GM12878 (cell line): ENCODE results near the gene TNNC2. TPM values are rescaled to one million over a fixed set of nuclear protein-coding genes. Genes with fewer than 3 reads are reported as not detected.

Experiments used
- ATAC-seq: fragments of 200-7000 bp; cut with Tn5 transposase; 3 replicates; pipeline ENCODE4 v1.9.1; 2020; ENCODE audit warnings: mild to moderate bottlenecking, moderate library complexity
- BruUV-seq: library from RNA; stranded (reverse); fragments of 400-500 nt; replicated peaks from 2 replicates; lab custom pipeline; 2021; lab: Mats Ljungman, UMichigan
- CTCF ChIA-PET: fragments of 300-600 bp; sonication (Branson Sonifier 250); formaldehyde crosslinking; extraction: SDS; loops from one replicate; lab custom pipeline; 2021; ENCODE audit warnings: inconsistent platforms; lab: Yijun Ruan, JAX
- POLR2A ChIA-PET: fragments of 350-600 bp; formaldehyde crosslinking; extraction: SDS; loops from one replicate; lab custom pipeline; 2021; ENCODE audit warnings: inconsistent platforms; lab: Charles Lee
- RAD21 ChIA-PET: fragments of 300-600 bp; sonication (Branson Sonifier 250); formaldehyde crosslinking; loops from one replicate; lab custom pipeline; 2023; ENCODE audit warnings: antibody characterized with exemption; ENCODE audit not compliant: unreplicated experiment; lab: Charles Lee
- SMC1A ChIA-PET: fragments of 300-600 bp; sonication (Branson Sonifier 250); formaldehyde crosslinking; loops from one replicate; lab custom pipeline; 2023; ENCODE audit not compliant: unreplicated experiment, uncharacterized antibody; lab: Charles Lee
- DNase-seq: peaks from one replicate; pipeline ENCODE4 v3.0.0-alpha.2; 2011; ENCODE audit warnings: low read depth, low spot score
- FAIRE-seq: peaks from 3 replicates; lab custom pipeline; 2011; peaks lifted over from hg19 to GRCh38; lab: Jason Lieb, UNC
- H2AFZ ChIP-seq: 2 replicates; pipeline ENCODE4 v1.6.0; 2011; ENCODE audit warnings: low read depth, low read length, control low read depth; ENCODE audit not compliant: control insufficient read depth
- H3K27ac ChIP-seq: 2 replicates; pipeline ENCODE4 v1.5.1; 2011; ENCODE audit warnings: control low read depth; ENCODE audit not compliant: control insufficient read depth, insufficient read depth
- H3K27me3 ChIP-seq, 2 experiments: replicated peaks in 1 of 2; 2 replicates each; pipeline versions ENCODE4 v1.6.0 to v1.6.1; 2011; ENCODE audit warnings: low read length in 1 of 2; ENCODE audit not compliant: control insufficient read depth in 2 of 2, insufficient read depth in 2 of 2
- H3K36me3 ChIP-seq, 2 experiments: 2 replicates each; pipeline ENCODE4 v1.5.1; 2011; ENCODE audit warnings: low read length in 1 of 2; ENCODE audit not compliant: control insufficient read depth in 2 of 2, insufficient read depth in 2 of 2
- H3K4me1 ChIP-seq: 2 replicates; pipeline ENCODE4 v1.6.1; 2011; ENCODE audit warnings: mild to moderate bottlenecking, low read length, moderate library complexity, mixed read lengths; ENCODE audit not compliant: control insufficient read depth, insufficient read depth
- H3K4me2 ChIP-seq: 2 replicates; pipeline ENCODE4 v1.6.0; 2011; ENCODE audit warnings: control low read depth; ENCODE audit not compliant: control insufficient read depth, insufficient read depth
- H3K4me3 ChIP-seq: fragments of 200-600 bp; sonication (generic); 2 replicates; pipeline ENCODE4 v1.5.1; 2016
- H3K79me2 ChIP-seq: 2 replicates; pipeline ENCODE4 v1.6.0; 2011; ENCODE audit warnings: low read length; ENCODE audit not compliant: control insufficient read depth, insufficient read depth
- H3K9ac ChIP-seq: 2 replicates; pipeline ENCODE4 v1.8.0; 2011; ENCODE audit warnings: low read length, control low read depth, mixed read lengths; ENCODE audit not compliant: control insufficient read depth, insufficient read depth
- H3K9me3 ChIP-seq: replicated peaks from 3 replicates; pipeline ENCODE4 v1.5.1; 2011; ENCODE audit warnings: mild to moderate bottlenecking, low read length; ENCODE audit not compliant: control insufficient read depth, insufficient read depth
- H4K20me1 ChIP-seq: 2 replicates; pipeline ENCODE4 v1.6.0; 2011; ENCODE audit not compliant: control insufficient read depth, insufficient read depth
- BMI1 ChIP-seq: fragments of 450-650 bp; IDR thresholded peaks from 2 replicates; pipeline ENCODE4 v1.6.1; 2016; ENCODE audit warnings: mild to moderate bottlenecking, moderate library complexity, borderline replicate concordance
- E2F8 ChIP-seq: fragments of 450-650 bp; IDR thresholded peaks from 2 replicates; pipeline ENCODE4 v1.6.1; 2018; ENCODE audit warnings: mild to moderate bottlenecking, low read depth, moderate library complexity; ENCODE audit not compliant: partially characterized antibody
- EGR1 ChIP-seq, 2 experiments: IDR thresholded peaks; 1 replicate in 1 of 2; 2 replicates in 1 of 2; pipeline ENCODE4 v1.6.1; 2011 to 2012; ENCODE audit warnings: low read depth in 2 of 2, low read length in 2 of 2, borderline replicate concordance in 1 of 2, mild to moderate bottlenecking in 1 of 2, moderate library complexity in 1 of 2
- ZNF622 ChIP-seq: fragments of 450-650 bp; IDR thresholded peaks from 2 replicates; pipeline ENCODE4 v1.6.1; 2017; ENCODE audit warnings: mild to moderate bottlenecking, inconsistent platforms
- WGBS: methylation state at CpG from one replicate; pipeline ENCODE4 v1.1.6; 2016; ENCODE audit warnings: low lambda C conversion rate; ENCODE audit not compliant: insufficient replicate concordance, insufficient coverage; ENCODE audit errors: missing lambda C conversion rate; 5-methylcytosine and 5-hydroxymethylcytosine counted together
- in situ Hi-C: fragments of 300-500 bp; cut with MboI; formaldehyde crosslinking; loops from 9 replicates; pipeline ENCODE4 v1.14.3; 2018; ENCODE audit warnings: mixed read lengths
- intact Hi-C: fragments of 100-400 bp; cut with micrococcal nuclease; formaldehyde crosslinking; loops from one replicate; pipeline ENCODE4 v1.14.2; 2022; ENCODE audit not compliant: unreplicated experiment
- polyA plus RNA-seq, 11 experiments: library from polyadenylated mRNA; depleted of rRNA in 4 of 11; unstranded in 6 of 11; stranded (reverse) in 5 of 11; fragments of >200 nt; fragmentation: Nextera tagmentation in 4 of 11; fragmentation: Illumina TruSeq in 1 of 11; extraction: Ambion mirVana in 4 of 11; extraction: Trizol in 1 of 11; gene quantifications; 1 replicate in 1 of 11; 2 replicates in 10 of 11; pipeline versions ENCODE4 v1.2.1 to v1.2.3, GENCODE V29; 2011 to 2016; ENCODE audit warnings: inconsistent platforms in 2 of 11, missing spikeins in 2 of 11, low read depth in 1 of 11
- total RNA-seq, 4 experiments: library from RNA; depleted of rRNA in 3 of 4; stranded (reverse); fragments of >200 nt in 3 of 4; fragmentation: Illumina TruSeq in 1 of 4; extraction: Trizol in 1 of 4; gene quantifications; 2 replicates each; pipeline versions ENCODE4 v1.2.1 to v1.2.3, GENCODE V29; 2013 to 2021

Gene TNNC2
- total and polyA plus RNA-seq, 10 of the 15 experiments (the other 5 are each of a cell fraction or from before 2014, with no cell fraction given) = 0.37 TPM; not detected in 9

GRCh38 chr20:45821947-45822346 lies 5.2 kb downstream of the TNNC2 start:
- ChIA-PET RAD21 (no interaction called here), POLR2A (interaction anchor here (0.9 kb wide), 1 partner anchor 9 kb away, joined by 5 read pairs; no protein-coding TSS in a partner anchor), SMC1A (no interaction called here), CTCF (interaction anchor here (0.8 to 1.9 kb wide), 4 partner anchors 23 to 140 kb away, joined by 3 to 8 read pairs (median 7); partner anchors contain the start of genes ACOT8, CTSA and NEURL2)
- no TSS peak for BruUV-seq
- Histone ChIP-seq H3K27ac (no peak overlapping the region), H3K27me3 (no peaks in the 10 kb centered on the region; a peak in 2 of 4 replicates), H3K4me3 (no peak overlapping the region), H3K9me3 (no peaks in the 10 kb centered on the region), H3K4me2 (no peak overlapping the region), H3K9ac (no peak overlapping the region), H3K36me3 (peaks cover 1 to 5% of the 10 kb centered on the region in 2 experiments; a peak in 1 of 4 replicates), H4K20me1 (no peaks in the 10 kb centered on the region), H3K79me2 (no peaks in the 10 kb centered on the region), H3K4me1 (peaks cover 5% of the 10 kb centered on the region; the same call in 1 of the 2 replicates), H2AFZ (no peak overlapping the region)
- no peak for FAIRE-seq
- TF ChIP-seq ZNF622 (no peak), E2F8 (no peak), BMI1 (no peak), EGR1 (IDR thresholded peaks at IDR 0.05; ENCODE audit: borderline replicate concordance in 1 of 2, low read depth in 2 of 2, low read length in 2 of 2) (no peak)
- no peak for DNase-seq
- in situ Hi-C loops = loop anchor here (25.0 kb wide), 1 partner anchor 540 kb away; no protein-coding TSS in a partner anchor
- no peak for ATAC-seq
- intact Hi-C loops = no loop called here
- 57% methylated on average over 2 of the region's 2 CpGs for WGBS
